Measurements from ENCODE around the gene RIOX2.
"Not testable (repeated sequence)": the region's sequence is repeated elsewhere in the genome, so short reads cannot be mapped to it uniquely, and the experiment has no call there.

Gene RIOX2

GRCh38 chr3:97971679-97972567, at the start of gene RIOX2:
Gene RIOX2 (minus strand): TSS chr3:97972431. CDS start chr3:97967593, 4,838 bp downstream.
- H3K4me3 ChIP-seq (ENCODE audit: low read length): peak within 1 kb of the TSS; percentile 78
- H3K4me1 ChIP-seq (ENCODE audit: insufficient read depth, low read length): peaks cover 5% of the 10 kb centered on the region
- peak within 1 kb of the TSS; percentile 89 for H2AFZ ChIP-seq (ENCODE audit: low read depth, low read length)
- H3K27me3 ChIP-seq (ENCODE audit: insufficient read depth, low read length): no peaks in the 10 kb centered on the region
- H3K36me3 ChIP-seq (ENCODE audit: insufficient read depth, low read length): no peaks in the 10 kb centered on the region
- H3K9me3 ChIP-seq (ENCODE audit: low read length): no peaks in the 10 kb centered on the region

- no peaks in the 10 kb centered on the region for H3K4me1 ChIP-seq (ENCODE audit: insufficient read depth, low read length)
- H3K9me3 ChIP-seq (ENCODE audit: low read length): no peaks in the 10 kb centered on the region
- H3K27me3 ChIP-seq (ENCODE audit: insufficient read depth, low read length): no peaks in the 10 kb centered on the region
- no peak overlapping the region for H2AFZ ChIP-seq (ENCODE audit: low read depth, low read length)
- H3K4me3 ChIP-seq (ENCODE audit: low read length): no peak overlapping the region
- H3K36me3 ChIP-seq (ENCODE audit: insufficient read depth, low read length): no peaks in the 10 kb centered on the region
Measured at GRCh38 chr3:98020412-98020811, 48.2 kb upstream of the RIOX2 start.

GRCh38 chr3:98018301-98018700, 46.1 kb upstream of the RIOX2 start:
- Histone ChIP-seq H2AFZ (ENCODE audit: low read depth, low read length) (no peak overlapping the region), H3K4me1 (ENCODE audit: insufficient read depth, low read length) (no peaks in the 10 kb centered on the region), H3K9me3 (ENCODE audit: low read length) (no peaks in the 10 kb centered on the region), H3K4me3 (ENCODE audit: low read length) (no peak overlapping the region), H3K36me3 (ENCODE audit: insufficient read depth, low read length) (no peaks in the 10 kb centered on the region), H3K27me3 (ENCODE audit: insufficient read depth, low read length) (no peaks in the 10 kb centered on the region)

- no peaks in the 10 kb centered on the region for H3K27me3 ChIP-seq (ENCODE audit: insufficient read depth, low read length)
- no peak overlapping the region for H2AFZ ChIP-seq (ENCODE audit: low read depth, low read length)
- H3K4me1 ChIP-seq (ENCODE audit: insufficient read depth, low read length): no peaks in the 10 kb centered on the region
- no peak overlapping the region for H3K4me3 ChIP-seq (ENCODE audit: low read length)
- no peaks in the 10 kb centered on the region for H3K9me3 ChIP-seq (ENCODE audit: low read length)
- no peaks in the 10 kb centered on the region for H3K36me3 ChIP-seq (ENCODE audit: insufficient read depth, low read length)
Measured at GRCh38 chr3:98014268-98014585, 42.0 kb upstream of the RIOX2 start.

GRCh38 chr3:98013411-98014267, 41.4 kb upstream of the RIOX2 start:
- no peaks in the 10 kb centered on the region for H3K27me3 ChIP-seq (ENCODE audit: insufficient read depth, low read length)
- H2AFZ ChIP-seq (ENCODE audit: low read depth, low read length): no peak overlapping the region
- no peak overlapping the region for H3K4me3 ChIP-seq (ENCODE audit: low read length)
- no peaks in the 10 kb centered on the region for H3K4me1 ChIP-seq (ENCODE audit: insufficient read depth, low read length)
- H3K36me3 ChIP-seq (ENCODE audit: insufficient read depth, low read length): no peaks in the 10 kb centered on the region
- H3K9me3 ChIP-seq (ENCODE audit: low read length): no peaks in the 10 kb centered on the region

GRCh38 chr3:98012979-98013378, 40.7 kb upstream of the RIOX2 start:
- no peak overlapping the region for H3K4me3 ChIP-seq (ENCODE audit: low read length)
- no peak overlapping the region for H2AFZ ChIP-seq (ENCODE audit: low read depth, low read length)
- H3K4me1 ChIP-seq (ENCODE audit: insufficient read depth, low read length): no peaks in the 10 kb centered on the region
- H3K36me3 ChIP-seq (ENCODE audit: insufficient read depth, low read length): no peaks in the 10 kb centered on the region
- no peaks in the 10 kb centered on the region for H3K9me3 ChIP-seq (ENCODE audit: low read length)
- H3K27me3 ChIP-seq (ENCODE audit: insufficient read depth, low read length): no peaks in the 10 kb centered on the region

GRCh38 chr3:98010883-98011449, 38.7 kb upstream of the RIOX2 start:
- not testable (repeated sequence) for H3K4me3 ChIP-seq (ENCODE audit: low read length); H3K36me3 ChIP-seq (ENCODE audit: insufficient read depth, low read length); H2AFZ ChIP-seq (ENCODE audit: low read depth, low read length); H3K27me3 ChIP-seq (ENCODE audit: insufficient read depth, low read length); H3K4me1 ChIP-seq (ENCODE audit: insufficient read depth, low read length); H3K9me3 ChIP-seq (ENCODE audit: low read length)

GRCh38 chr3:98010194-98010882, 38.1 kb upstream of the RIOX2 start:
- Histone ChIP-seq H3K4me3 (ENCODE audit: low read length) (no peak overlapping the region), H2AFZ (ENCODE audit: low read depth, low read length) (no peak overlapping the region), H3K36me3 (ENCODE audit: insufficient read depth, low read length) (no peaks in the 10 kb centered on the region), H3K4me1 (ENCODE audit: insufficient read depth, low read length) (no peaks in the 10 kb centered on the region), H3K27me3 (ENCODE audit: insufficient read depth, low read length) (no peaks in the 10 kb centered on the region), H3K9me3 (ENCODE audit: low read length) (no peaks in the 10 kb centered on the region)

- no peak overlapping the region for H3K4me3 ChIP-seq (ENCODE audit: low read length)
- no peaks in the 10 kb centered on the region for H3K4me1 ChIP-seq (ENCODE audit: insufficient read depth, low read length)
- H3K27me3 ChIP-seq (ENCODE audit: insufficient read depth, low read length): no peaks in the 10 kb centered on the region
- no peak overlapping the region for H2AFZ ChIP-seq (ENCODE audit: low read depth, low read length)
- no peaks in the 10 kb centered on the region for H3K36me3 ChIP-seq (ENCODE audit: insufficient read depth, low read length)
- no peaks in the 10 kb centered on the region for H3K9me3 ChIP-seq (ENCODE audit: low read length)
Measured at GRCh38 chr3:98008855-98009254, 36.6 kb upstream of the RIOX2 start.

GRCh38 chr3:98005438-98005837, 33.2 kb upstream of the RIOX2 start:
- Histone ChIP-seq H2AFZ (ENCODE audit: low read depth, low read length) (no peak overlapping the region), H3K4me3 (ENCODE audit: low read length) (no peak overlapping the region), H3K9me3 (ENCODE audit: low read length) (no peaks in the 10 kb centered on the region), H3K4me1 (ENCODE audit: insufficient read depth, low read length) (no peaks in the 10 kb centered on the region), H3K36me3 (ENCODE audit: insufficient read depth, low read length) (no peaks in the 10 kb centered on the region), H3K27me3 (ENCODE audit: insufficient read depth, low read length) (no peaks in the 10 kb centered on the region)

GRCh38 chr3:98004721-98005120, 32.5 kb upstream of the RIOX2 start:
- no peak overlapping the region for H3K4me3 ChIP-seq (ENCODE audit: low read length)
- H3K4me1 ChIP-seq (ENCODE audit: insufficient read depth, low read length): no peaks in the 10 kb centered on the region
- no peak overlapping the region for H2AFZ ChIP-seq (ENCODE audit: low read depth, low read length)
- no peaks in the 10 kb centered on the region for H3K36me3 ChIP-seq (ENCODE audit: insufficient read depth, low read length)
- no peaks in the 10 kb centered on the region for H3K9me3 ChIP-seq (ENCODE audit: low read length)
- no peaks in the 10 kb centered on the region for H3K27me3 ChIP-seq (ENCODE audit: insufficient read depth, low read length)

- Histone ChIP-seq H3K4me1 (ENCODE audit: insufficient read depth, low read length) (no peaks in the 10 kb centered on the region), H3K4me3 (ENCODE audit: low read length) (no peak overlapping the region), H2AFZ (ENCODE audit: low read depth, low read length) (no peak overlapping the region), H3K9me3 (ENCODE audit: low read length) (no peaks in the 10 kb centered on the region), H3K27me3 (ENCODE audit: insufficient read depth, low read length) (no peaks in the 10 kb centered on the region), H3K36me3 (ENCODE audit: insufficient read depth, low read length) (no peaks in the 10 kb centered on the region)
Measured at GRCh38 chr3:98003306-98003969, 31.2 kb upstream of the RIOX2 start.

Measured in neuron (in vitro differentiated cells).